Measurements from ENCODE around the gene FKBP5.

GRCh38 chr6:35727231-35727934 is 38.7 kb upstream of the FKBP5 start:
- TF ChIP-seq CTCF (conservative IDR thresholded peaks at IDR 0.05 in 1 of 2, IDR thresholded peaks at IDR 0.05 in 1 of 2; ENCODE audit: low read depth in 1 of 2, low read length in 2 of 2) (no peak), EZH2 (IDR thresholded peaks at IDR 0.05; ENCODE audit: low read length, missing control alignments) (no peak)

Data from fibroblast of lung (primary cell).